HepG2 (cell line): ENCODE results near the gene C16orf90. TPM values are rescaled to one million over a fixed set of nuclear protein-coding genes. Genes with fewer than 3 reads are reported as not detected.
A peak's percentile ranks its signal among the peaks of the same experiment; 100 is the strongest.

Source experiments
- AKAP8 ChIP-seq: sonication (generic); formaldehyde crosslinking; IDR thresholded peaks from 2 replicates; pipeline ENCODE4 v1.5.1; 2020; ENCODE audit warnings: mild to moderate bottlenecking, missing genetic modification reagents
- EEA1 ChIP-seq: sonication (generic); formaldehyde crosslinking; IDR thresholded peaks from 2 replicates; pipeline ENCODE4 v1.5.1; 2020; ENCODE audit warnings: mild to moderate bottlenecking, missing genetic modification reagents, borderline replicate concordance
- GABPA ChIP-seq, 2 experiments: IDR thresholded peaks; 2 replicates each; pipeline ENCODE4 v1.6.1; 2011 to 2016; ENCODE audit warnings: low read depth in 2 of 2, low read length in 1 of 2, missing biosample characterization in 1 of 2, missing genetic modification characterization in 1 of 2
- GABPB1 ChIP-seq: IDR thresholded peaks from 2 replicates; pipeline ENCODE4 v1.6.1; 2016; ENCODE audit warnings: mild to moderate bottlenecking, missing genetic modification reagents, moderate library complexity, missing compliant biosample characterization
- KDM5B ChIP-seq: sonication (generic); formaldehyde crosslinking; IDR thresholded peaks from 2 replicates; pipeline ENCODE4 v1.4.0; 2020; ENCODE audit warnings: missing genetic modification reagents, mild to moderate bottlenecking, borderline replicate concordance
- MAFF ChIP-seq: IDR thresholded peaks from 2 replicates; pipeline ENCODE4 v1.6.1; 2011; ENCODE audit warnings: low read depth, low read length, improper control_type of control experiment
- MAFG ChIP-seq: sonication (generic); formaldehyde crosslinking; IDR thresholded peaks from 2 replicates; pipeline ENCODE4 v1.5.1; 2020; ENCODE audit warnings: mild to moderate bottlenecking, missing genetic modification reagents
- NFE2L2 ChIP-seq: fragments of 150-350 bp; IDR thresholded peaks from 2 replicates; pipeline ENCODE4 v1.6.1; 2014; ENCODE audit warnings: low read length
- PAF1 ChIP-seq: IDR thresholded peaks from 2 replicates; pipeline ENCODE4 v1.6.1; 2016; ENCODE audit warnings: missing genetic modification reagents, missing compliant biosample characterization
- PAX8 ChIP-seq: sonication (generic); formaldehyde crosslinking; IDR thresholded peaks from 2 replicates; pipeline ENCODE4 v1.8.0; 2022; ENCODE audit warnings: mild to moderate bottlenecking, missing genetic modification reagents, borderline replicate concordance
- RFX1 ChIP-seq: fragments of 450-650 bp; IDR thresholded peaks from 2 replicates; pipeline ENCODE4 v1.6.1; 2017
- RFXAP ChIP-seq: sonication (generic); formaldehyde crosslinking; IDR thresholded peaks from 2 replicates; pipeline ENCODE4 v1.4.0; 2020; ENCODE audit warnings: missing genetic modification reagents, borderline replicate concordance
- ZNF263 ChIP-seq: sonication (generic); formaldehyde crosslinking; IDR thresholded peaks from 2 replicates; pipeline ENCODE4 v1.4.0; 2020; ENCODE audit warnings: missing genetic modification reagents
- ZNF510 ChIP-seq: sonication (generic); formaldehyde crosslinking; IDR thresholded peaks from 2 replicates; pipeline ENCODE4 v1.4.0; 2020; ENCODE audit warnings: low read depth, mild to moderate bottlenecking, missing genetic modification reagents
- ZNF605 ChIP-seq: sonication (generic); formaldehyde crosslinking; IDR thresholded peaks from 2 replicates; pipeline ENCODE4 v1.8.0; 2022; ENCODE audit warnings: mild to moderate bottlenecking, missing genetic modification reagents
- ZNF607 ChIP-seq: sonication (generic); formaldehyde crosslinking; IDR thresholded peaks from 2 replicates; pipeline ENCODE4 v1.5.1; 2020; ENCODE audit warnings: missing genetic modification reagents, mild to moderate bottlenecking, borderline replicate concordance
- ZNF678 ChIP-seq: sonication (generic); formaldehyde crosslinking; IDR thresholded peaks from 2 replicates; pipeline ENCODE4 v1.4.0; 2020; ENCODE audit warnings: mild to moderate bottlenecking, missing genetic modification reagents
- polyA plus RNA-seq, 8 experiments: library from polyadenylated mRNA; depleted of rRNA in 3 of 8; stranded (reverse) in 7 of 8; unstranded in 1 of 8; fragments of >200 nt; fragmentation: Illumina TruSeq in 4 of 8; extraction: Trizol in 4 of 8; gene quantifications; 2 replicates each; pipeline versions ENCODE4 v1.2.1 to v1.2.3, GENCODE V29; 2011 to 2016; ENCODE audit warnings: low read depth in 4 of 8, missing spikeins in 1 of 8, mixed read lengths in 1 of 8; ENCODE audit not compliant: insufficient read depth in 1 of 8
- total RNA-seq, 5 experiments: library from RNA; depleted of rRNA; stranded (reverse); fragments of >200 nt; fragmentation: Illumina TruSeq; extraction: Trizol; gene quantifications; 2 replicates each; pipeline ENCODE4 v1.2.3, GENCODE V29; 2016; ENCODE audit warnings: low read depth in 1 of 5
- TF ChIP-seq, protein P1 (sequence below): sonication (generic); formaldehyde crosslinking; conservative IDR thresholded peaks from 2 replicates; pipeline ENCODE4 v1.8.0; 2022; ENCODE audit warnings: missing genetic modification reagents
- TF ChIP-seq, protein P2 (sequence below): sonication (generic); formaldehyde crosslinking; IDR thresholded peaks from 2 replicates; pipeline ENCODE4 v1.5.1; 2020; ENCODE audit warnings: mild to moderate bottlenecking, missing genetic modification reagents, borderline replicate concordance
- TF ChIP-seq, protein P3 (sequence below): sonication (generic); formaldehyde crosslinking; IDR thresholded peaks from 2 replicates; pipeline ENCODE4 v1.4.0; 2020; ENCODE audit warnings: mild to moderate bottlenecking, missing genetic modification reagents

The C16orf90 gene
- total and polyA plus RNA-seq, 2 of the 13 experiments (the other 11 are each of a cell fraction or from before 2014, with no cell fraction given) = not detected

DNA sequence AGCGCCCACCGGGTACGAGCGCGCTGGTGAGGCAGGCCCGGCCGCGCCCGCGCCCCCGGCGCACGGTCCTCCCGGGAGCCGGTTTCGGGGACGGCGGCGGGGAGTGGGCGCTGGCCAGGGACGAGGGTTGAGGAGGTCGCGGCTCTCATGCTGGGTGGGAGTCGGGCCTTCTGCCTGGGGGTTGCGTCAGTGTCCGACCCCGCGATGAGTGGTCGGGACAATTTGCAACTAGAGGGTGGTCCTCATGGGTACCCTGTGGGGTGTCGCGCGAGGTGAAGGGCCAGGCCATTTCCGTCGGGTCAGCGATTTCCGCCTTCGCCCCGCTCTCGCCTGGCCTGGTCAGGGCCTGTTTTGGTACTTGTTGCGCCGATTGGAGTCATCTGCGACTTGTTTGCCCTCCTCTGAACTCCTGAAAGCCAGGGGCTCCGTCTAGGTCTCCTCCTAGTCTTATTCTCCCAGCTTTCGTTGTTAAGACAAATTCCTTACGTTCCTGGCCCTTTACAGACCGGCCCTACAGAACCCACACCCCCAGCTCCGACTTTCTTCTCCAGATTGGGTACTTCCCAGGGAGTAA is 36.9 kb downstream of the C16orf90 start (continued):
- TF ChIP-seq, protein P1, sequence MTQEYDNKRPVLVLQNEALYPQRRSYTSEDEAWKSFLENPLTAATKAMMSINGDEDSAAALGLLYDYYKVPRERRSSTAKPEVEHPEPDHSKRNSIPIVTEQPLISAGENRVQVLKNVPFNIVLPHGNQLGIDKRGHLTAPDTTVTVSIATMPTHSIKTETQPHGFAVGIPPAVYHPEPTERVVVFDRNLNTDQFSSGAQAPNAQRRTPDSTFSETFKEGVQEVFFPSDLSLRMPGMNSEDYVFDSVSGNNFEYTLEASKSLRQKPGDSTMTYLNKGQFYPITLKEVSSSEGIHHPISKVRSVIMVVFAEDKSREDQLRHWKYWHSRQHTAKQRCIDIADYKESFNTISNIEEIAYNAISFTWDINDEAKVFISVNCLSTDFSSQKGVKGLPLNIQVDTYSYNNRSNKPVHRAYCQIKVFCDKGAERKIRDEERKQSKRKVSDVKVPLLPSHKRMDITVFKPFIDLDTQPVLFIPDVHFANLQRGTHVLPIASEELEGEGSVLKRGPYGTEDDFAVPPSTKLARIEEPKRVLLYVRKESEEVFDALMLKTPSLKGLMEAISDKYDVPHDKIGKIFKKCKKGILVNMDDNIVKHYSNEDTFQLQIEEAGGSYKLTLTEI (CRISPR knock-in tag) = no peak
- no peak for TF ChIP-seq PAF1 (CRISPR knock-in tag)
- TF ChIP-seq GABPA (IDR thresholded peaks at IDR 0.05; ENCODE audit: low read depth, low read length) = no peak; the same call in 1 of the 2 replicates
- TF ChIP-seq GABPA (CRISPR knock-in tag; IDR thresholded peaks at IDR 0.05; ENCODE audit: low read depth) = 0 out of 2 replicates have a peak, but pooled peaks have one; percentile 8
- no peak for TF ChIP-seq GABPB1 (CRISPR knock-in tag)
- 0 out of 2 replicates have a peak, but pooled peaks have one; percentile 42 for TF ChIP-seq PAX8 (CRISPR knock-in tag)
- peak; percentile 89 for TF ChIP-seq MAFF
- no peak for TF ChIP-seq EEA1 (CRISPR knock-in tag)
- 0 out of 2 replicates have a peak, but pooled peaks have one; percentile 46 for TF ChIP-seq ZNF605 (CRISPR knock-in tag)
- TF ChIP-seq, protein P2, sequence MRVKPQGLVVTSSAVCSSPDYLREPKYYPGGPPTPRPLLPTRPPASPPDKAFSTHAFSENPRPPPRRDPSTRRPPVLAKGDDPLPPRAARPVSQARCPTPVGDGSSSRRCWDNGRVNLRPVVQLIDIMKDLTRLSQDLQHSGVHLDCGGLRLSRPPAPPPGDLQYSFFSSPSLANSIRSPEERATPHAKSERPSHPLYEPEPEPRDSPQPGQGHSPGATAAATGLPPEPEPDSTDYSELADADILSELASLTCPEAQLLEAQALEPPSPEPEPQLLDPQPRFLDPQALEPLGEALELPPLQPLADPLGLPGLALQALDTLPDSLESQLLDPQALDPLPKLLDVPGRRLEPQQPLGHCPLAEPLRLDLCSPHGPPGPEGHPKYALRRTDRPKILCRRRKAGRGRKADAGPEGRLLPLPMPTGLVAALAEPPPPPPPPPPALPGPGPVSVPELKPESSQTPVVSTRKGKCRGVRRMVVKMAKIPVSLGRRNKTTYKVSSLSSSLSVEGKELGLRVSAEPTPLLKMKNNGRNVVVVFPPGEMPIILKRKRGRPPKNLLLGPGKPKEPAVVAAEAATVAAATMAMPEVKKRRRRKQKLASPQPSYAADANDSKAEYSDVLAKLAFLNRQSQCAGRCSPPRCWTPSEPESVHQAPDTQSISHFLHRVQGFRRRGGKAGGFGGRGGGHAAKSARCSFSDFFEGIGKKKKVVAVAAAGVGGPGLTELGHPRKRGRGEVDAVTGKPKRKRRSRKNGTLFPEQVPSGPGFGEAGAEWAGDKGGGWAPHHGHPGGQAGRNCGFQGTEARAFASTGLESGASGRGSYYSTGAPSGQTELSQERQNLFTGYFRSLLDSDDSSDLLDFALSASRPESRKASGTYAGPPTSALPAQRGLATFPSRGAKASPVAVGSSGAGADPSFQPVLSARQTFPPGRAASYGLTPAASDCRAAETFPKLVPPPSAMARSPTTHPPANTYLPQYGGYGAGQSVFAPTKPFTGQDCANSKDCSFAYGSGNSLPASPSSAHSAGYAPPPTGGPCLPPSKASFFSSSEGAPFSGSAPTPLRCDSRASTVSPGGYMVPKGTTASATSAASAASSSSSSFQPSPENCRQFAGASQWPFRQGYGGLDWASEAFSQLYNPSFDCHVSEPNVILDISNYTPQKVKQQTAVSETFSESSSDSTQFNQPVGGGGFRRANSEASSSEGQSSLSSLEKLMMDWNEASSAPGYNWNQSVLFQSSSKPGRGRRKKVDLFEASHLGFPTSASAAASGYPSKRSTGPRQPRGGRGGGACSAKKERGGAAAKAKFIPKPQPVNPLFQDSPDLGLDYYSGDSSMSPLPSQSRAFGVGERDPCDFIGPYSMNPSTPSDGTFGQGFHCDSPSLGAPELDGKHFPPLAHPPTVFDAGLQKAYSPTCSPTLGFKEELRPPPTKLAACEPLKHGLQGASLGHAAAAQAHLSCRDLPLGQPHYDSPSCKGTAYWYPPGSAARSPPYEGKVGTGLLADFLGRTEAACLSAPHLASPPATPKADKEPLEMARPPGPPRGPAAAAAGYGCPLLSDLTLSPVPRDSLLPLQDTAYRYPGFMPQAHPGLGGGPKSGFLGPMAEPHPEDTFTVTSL (CRISPR knock-in tag) = peak; percentile 51; the same call in 1 of the 2 replicates
- TF ChIP-seq ZNF510 = 0 out of 2 replicates have a peak, but pooled peaks have one; percentile 23
- TF ChIP-seq KDM5B = no peak; the same call in 1 of the 2 replicates
- 0 out of 2 replicates have a peak, but pooled peaks have one; percentile 9 for TF ChIP-seq AKAP8 (CRISPR knock-in tag)
- TF ChIP-seq, protein P3, sequence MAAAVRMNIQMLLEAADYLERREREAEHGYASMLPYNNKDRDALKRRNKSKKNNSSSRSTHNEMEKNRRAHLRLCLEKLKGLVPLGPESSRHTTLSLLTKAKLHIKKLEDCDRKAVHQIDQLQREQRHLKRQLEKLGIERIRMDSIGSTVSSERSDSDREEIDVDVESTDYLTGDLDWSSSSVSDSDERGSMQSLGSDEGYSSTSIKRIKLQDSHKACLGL = 0 out of 2 replicates have a peak, but pooled peaks have one; percentile 9
- TF ChIP-seq RFXAP (CRISPR knock-in tag) = no peak
- no peak for TF ChIP-seq NFE2L2
- TF ChIP-seq RFX1 = no peak
- TF ChIP-seq MAFG (CRISPR knock-in tag) = 0 out of 2 replicates have a peak, but pooled peaks have one; percentile 59
- peak; percentile 66; the same call in 1 of the 2 replicates for TF ChIP-seq ZNF678 (CRISPR knock-in tag)
- TF ChIP-seq ZNF607 (CRISPR knock-in tag) = 0 out of 2 replicates have a peak, but pooled peaks have one; percentile 14
- 0 out of 2 replicates have a peak, but pooled peaks have one; percentile 5 for TF ChIP-seq ZNF263
